Measurements from ENCODE around the gene PLXDC1.

The PLXDC1 gene

DNA sequence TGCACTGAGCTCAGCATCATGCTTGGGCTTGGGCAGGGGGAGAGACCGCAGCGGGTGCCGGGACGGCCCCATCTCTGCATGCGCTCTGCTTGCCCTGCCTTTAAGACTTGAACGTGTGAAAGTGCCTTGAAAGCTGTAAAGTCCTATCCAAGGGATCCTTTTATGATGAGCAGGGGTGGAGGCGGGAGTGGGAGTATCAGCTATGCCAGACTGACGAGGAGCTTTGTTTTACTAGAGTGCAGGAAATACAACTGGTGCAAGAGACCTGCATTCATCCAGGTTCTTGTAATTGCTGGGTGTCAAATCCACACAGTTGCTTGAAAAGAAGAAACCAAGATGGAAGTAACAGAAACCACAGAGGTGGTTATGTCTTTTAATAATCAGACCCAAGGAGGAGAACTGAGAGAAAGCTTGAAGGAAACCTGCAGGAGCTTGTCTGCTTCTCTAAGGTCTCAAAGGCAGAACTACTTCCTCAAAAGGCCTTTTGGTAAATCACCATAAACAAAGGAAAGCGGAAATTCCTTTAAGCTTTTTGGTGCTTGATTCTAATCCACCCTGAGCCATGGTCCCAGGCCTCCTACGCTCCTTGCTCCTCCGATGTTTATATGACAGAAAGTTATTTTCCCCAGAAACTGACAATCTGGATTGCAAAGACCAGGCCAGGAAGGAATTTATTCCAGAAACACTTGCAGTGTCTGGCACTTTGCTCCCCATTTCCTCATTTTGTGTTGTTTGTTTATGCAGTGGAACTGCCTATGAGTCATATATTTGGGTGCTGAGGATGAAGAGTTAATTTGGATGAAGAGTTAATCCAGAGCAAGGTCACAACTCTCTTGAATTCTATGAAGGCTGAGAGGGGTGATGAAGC, 132.9 kb downstream of the PLXDC1 start:
- no peak overlapping the region for H3K4me3 ChIP-seq (replicated peaks; ENCODE audit: insufficient read depth, low read length)
- H3K27ac ChIP-seq (replicated peaks), result peak overlapping the region; percentile 54
- no peaks in the 10 kb centered on the region for H3K27me3 ChIP-seq (ENCODE audit: insufficient read depth, poor library complexity, severe bottlenecking)
- DNase-seq (ENCODE audit: low read depth in 1 of 2, low spot score in 1 of 2), result peak in 1 of 2 experiments; percentile 68
- TF ChIP-seq SPI1 (IDR thresholded peaks at IDR 0.05; ENCODE audit: borderline replicate concordance, low read depth) (peak; percentile 83), GABPA (IDR thresholded peaks at IDR 0.05; ENCODE audit: low read depth) (no peak)

DNA sequence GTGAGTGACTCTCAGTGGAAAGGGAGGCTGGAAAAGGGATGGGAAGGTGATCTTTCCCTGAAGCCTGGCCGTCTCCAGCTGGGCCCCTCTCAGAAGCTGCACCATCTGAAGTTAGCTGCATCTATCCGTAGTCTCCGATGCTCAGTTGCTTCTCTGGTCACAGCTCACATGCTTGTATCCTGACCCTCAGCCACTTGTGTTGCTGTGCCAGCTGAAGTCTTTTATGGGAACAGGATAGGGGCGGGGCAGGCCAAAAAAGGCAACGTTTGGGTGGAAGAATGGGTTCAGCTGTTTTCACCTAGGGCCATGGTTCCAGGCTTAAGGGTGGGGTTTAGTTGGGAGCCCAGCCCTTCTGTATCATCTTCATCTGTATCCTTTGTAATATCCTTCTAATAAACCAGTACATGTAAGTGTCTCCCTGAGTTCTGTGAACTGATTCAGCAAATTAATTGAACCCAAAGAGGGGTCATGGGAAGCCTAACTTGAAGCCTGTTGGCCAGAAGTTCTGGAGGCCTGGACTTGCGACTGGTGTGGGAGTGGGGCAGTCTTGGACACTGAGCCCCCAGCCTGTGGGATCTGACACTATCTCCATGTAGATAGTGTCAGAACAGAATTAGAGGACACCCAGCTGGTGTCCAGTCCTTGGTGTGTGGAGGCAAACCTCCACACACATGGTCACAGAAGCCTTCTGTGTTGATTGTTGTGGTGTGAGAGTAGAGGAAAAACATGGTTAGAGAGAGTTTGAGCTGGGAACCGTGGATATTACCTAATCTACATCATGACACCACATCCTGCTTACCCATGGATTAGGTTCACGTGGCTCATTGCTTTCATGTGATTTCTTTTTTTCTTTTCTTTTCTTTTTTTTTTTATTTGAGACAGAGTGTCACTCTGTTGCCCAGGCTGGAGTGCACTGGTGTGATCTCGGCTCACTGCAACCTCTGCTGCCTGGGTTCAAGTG, 135.0 kb downstream of the PLXDC1 start:
- peak overlapping the region; percentile 58 for H3K27ac ChIP-seq (replicated peaks)
- TF ChIP-seq, protein P1, sequence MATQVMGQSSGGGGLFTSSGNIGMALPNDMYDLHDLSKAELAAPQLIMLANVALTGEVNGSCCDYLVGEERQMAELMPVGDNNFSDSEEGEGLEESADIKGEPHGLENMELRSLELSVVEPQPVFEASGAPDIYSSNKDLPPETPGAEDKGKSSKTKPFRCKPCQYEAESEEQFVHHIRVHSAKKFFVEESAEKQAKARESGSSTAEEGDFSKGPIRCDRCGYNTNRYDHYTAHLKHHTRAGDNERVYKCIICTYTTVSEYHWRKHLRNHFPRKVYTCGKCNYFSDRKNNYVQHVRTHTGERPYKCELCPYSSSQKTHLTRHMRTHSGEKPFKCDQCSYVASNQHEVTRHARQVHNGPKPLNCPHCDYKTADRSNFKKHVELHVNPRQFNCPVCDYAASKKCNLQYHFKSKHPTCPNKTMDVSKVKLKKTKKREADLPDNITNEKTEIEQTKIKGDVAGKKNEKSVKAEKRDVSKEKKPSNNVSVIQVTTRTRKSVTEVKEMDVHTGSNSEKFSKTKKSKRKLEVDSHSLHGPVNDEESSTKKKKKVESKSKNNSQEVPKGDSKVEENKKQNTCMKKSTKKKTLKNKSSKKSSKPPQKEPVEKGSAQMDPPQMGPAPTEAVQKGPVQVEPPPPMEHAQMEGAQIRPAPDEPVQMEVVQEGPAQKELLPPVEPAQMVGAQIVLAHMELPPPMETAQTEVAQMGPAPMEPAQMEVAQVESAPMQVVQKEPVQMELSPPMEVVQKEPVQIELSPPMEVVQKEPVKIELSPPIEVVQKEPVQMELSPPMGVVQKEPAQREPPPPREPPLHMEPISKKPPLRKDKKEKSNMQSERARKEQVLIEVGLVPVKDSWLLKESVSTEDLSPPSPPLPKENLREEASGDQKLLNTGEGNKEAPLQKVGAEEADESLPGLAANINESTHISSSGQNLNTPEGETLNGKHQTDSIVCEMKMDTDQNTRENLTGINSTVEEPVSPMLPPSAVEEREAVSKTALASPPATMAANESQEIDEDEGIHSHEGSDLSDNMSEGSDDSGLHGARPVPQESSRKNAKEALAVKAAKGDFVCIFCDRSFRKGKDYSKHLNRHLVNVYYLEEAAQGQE (IDR thresholded peaks at IDR 0.05; ENCODE audit: insufficient replicate concordance, low read depth), result no peak
- no peak for TF ChIP-seq POLR2AphosphoS5 (IDR thresholded peaks at IDR 0.05; ENCODE audit: low read depth)
- TF ChIP-seq GABPA (IDR thresholded peaks at IDR 0.05; ENCODE audit: low read depth), result no peak
- TF ChIP-seq, protein P2, sequence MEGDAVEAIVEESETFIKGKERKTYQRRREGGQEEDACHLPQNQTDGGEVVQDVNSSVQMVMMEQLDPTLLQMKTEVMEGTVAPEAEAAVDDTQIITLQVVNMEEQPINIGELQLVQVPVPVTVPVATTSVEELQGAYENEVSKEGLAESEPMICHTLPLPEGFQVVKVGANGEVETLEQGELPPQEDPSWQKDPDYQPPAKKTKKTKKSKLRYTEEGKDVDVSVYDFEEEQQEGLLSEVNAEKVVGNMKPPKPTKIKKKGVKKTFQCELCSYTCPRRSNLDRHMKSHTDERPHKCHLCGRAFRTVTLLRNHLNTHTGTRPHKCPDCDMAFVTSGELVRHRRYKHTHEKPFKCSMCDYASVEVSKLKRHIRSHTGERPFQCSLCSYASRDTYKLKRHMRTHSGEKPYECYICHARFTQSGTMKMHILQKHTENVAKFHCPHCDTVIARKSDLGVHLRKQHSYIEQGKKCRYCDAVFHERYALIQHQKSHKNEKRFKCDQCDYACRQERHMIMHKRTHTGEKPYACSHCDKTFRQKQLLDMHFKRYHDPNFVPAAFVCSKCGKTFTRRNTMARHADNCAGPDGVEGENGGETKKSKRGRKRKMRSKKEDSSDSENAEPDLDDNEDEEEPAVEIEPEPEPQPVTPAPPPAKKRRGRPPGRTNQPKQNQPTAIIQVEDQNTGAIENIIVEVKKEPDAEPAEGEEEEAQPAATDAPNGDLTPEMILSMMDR (IDR thresholded peaks at IDR 0.05; ENCODE audit: insufficient read depth, low read length), result no peak
- TF ChIP-seq SPI1 (IDR thresholded peaks at IDR 0.05; ENCODE audit: borderline replicate concordance, low read depth), result no peak
- peak; percentile 43 to 45 for DNase-seq (ENCODE audit: low read depth in 1 of 2, low spot score in 1 of 2)

DNA sequence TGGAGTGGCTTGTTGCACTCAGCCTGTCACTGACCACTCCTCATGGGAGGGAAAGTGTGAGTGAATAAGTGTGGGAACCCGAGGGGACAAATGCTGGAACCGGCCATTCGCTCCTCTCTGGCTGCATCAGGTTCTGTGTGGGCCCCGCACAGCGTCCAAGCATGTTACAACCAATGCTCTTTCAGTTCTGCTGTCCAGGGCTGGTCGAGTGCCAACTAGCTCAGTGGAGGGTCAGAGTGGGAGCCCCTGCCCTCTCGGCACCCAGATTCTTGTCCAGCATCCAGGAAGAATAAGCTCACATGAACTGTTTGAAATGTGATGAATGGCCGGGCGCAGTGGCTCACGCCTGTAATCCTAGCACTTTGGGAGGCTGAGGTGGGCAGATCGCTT, 135.9 kb downstream of the PLXDC1 start:
- no peak overlapping the region for H3K4me3 ChIP-seq (replicated peaks; ENCODE audit: insufficient read depth, low read length)
- H3K27me3 ChIP-seq (ENCODE audit: insufficient read depth, poor library complexity, severe bottlenecking), result no peaks in the 10 kb centered on the region
- H3K27ac ChIP-seq (replicated peaks), result peak overlapping the region; percentile 66
- DNase-seq (ENCODE audit: low read depth in 1 of 2, low spot score in 1 of 2), result no peak
- no peak for TF ChIP-seq GABPA (IDR thresholded peaks at IDR 0.05; ENCODE audit: low read depth)
- no peak for TF ChIP-seq SPI1 (IDR thresholded peaks at IDR 0.05; ENCODE audit: borderline replicate concordance, low read depth)
- TF ChIP-seq, protein P1 (IDR thresholded peaks at IDR 0.05; ENCODE audit: insufficient replicate concordance, low read depth), result no peak
- no peak for TF ChIP-seq POLR2AphosphoS5 (IDR thresholded peaks at IDR 0.05; ENCODE audit: low read depth)
- TF ChIP-seq, protein P2 (IDR thresholded peaks at IDR 0.05; ENCODE audit: insufficient read depth, low read length), result no peak

More for the DNA sequence above, 135.0 kb downstream of the PLXDC1 start:
- no peak overlapping the region for H3K4me3 ChIP-seq (replicated peaks; ENCODE audit: insufficient read depth, low read length)
- H3K27me3 ChIP-seq (ENCODE audit: insufficient read depth, poor library complexity, severe bottlenecking), result no peaks in the 10 kb centered on the region
